DMS79 treated with DMSO at 0.1 percent for 48 hours (cell line): ENCODE data around the gene ORMDL2.

Source experiments
- DNase-seq: peaks from one replicate; lab custom pipeline; 2025; lab: John Stamatoyannopoulos, UW

The ORMDL2 gene

GRCh38 chr12:55817345-55818139 is at the start of gene ORMDL2, which contains the start of gene SARNP:
TSS of gene ORMDL2 (plus strand) at chr12:55818041. CDS start at chr12:55819000, 959 bp downstream.
TSS of gene SARNP (minus strand) at chr12:55817724. CDS start at chr12:55817701, 23 bp downstream.
- DNase-seq, result peak; percentile 96

- no peak for DNase-seq
These were observed 46.1 kb upstream of the ORMDL2 start for GRCh38 chr12:55771736-55772135.

GRCh38 chr12:55777856-55778255 is 40.0 kb upstream of the ORMDL2 start:
- no peak for DNase-seq

- no peak for DNase-seq
These were observed 37.2 kb upstream of the ORMDL2 start for GRCh38 chr12:55780685-55781084.

- no peak for DNase-seq
These were observed 29.3 kb upstream of the ORMDL2 start for GRCh38 chr12:55788546-55788945.

- DNase-seq, result no peak
These were observed 28.7 kb upstream of the ORMDL2 start for GRCh38 chr12:55789171-55789570.

- no peak for DNase-seq
These were observed 27.9 kb upstream of the ORMDL2 start for GRCh38 chr12:55789893-55790292.

- DNase-seq, result no peak
These were observed 21.9 kb upstream of the ORMDL2 start for GRCh38 chr12:55795950-55796349.

- peak; percentile 0 for DNase-seq
These were observed 20.8 kb upstream of the ORMDL2 start for GRCh38 chr12:55797068-55797467.

- no peak for DNase-seq
These were observed 20.3 kb upstream of the ORMDL2 start for GRCh38 chr12:55797550-55797949.

- no peak for DNase-seq
These were observed 10.9 kb upstream of the ORMDL2 start for GRCh38 chr12:55806982-55807381.

GRCh38 chr12:55809274-55809673 is 8.6 kb upstream of the ORMDL2 start:
- no peak for DNase-seq

GRCh38 chr12:55812088-55812487 is 5.8 kb upstream of the ORMDL2 start:
- no peak for DNase-seq

- DNase-seq, result no peak
These were observed 3.6 kb upstream of the ORMDL2 start for GRCh38 chr12:55814257-55814656.

- DNase-seq, result no peak
These were observed 2.4 kb upstream of the ORMDL2 start for GRCh38 chr12:55815473-55815872.

- peak; percentile 19 for DNase-seq
These were observed 928 bp upstream of the ORMDL2 start for GRCh38 chr12:55816881-55817344.

GRCh38 chr12:55818140-55818728 is 393 bp downstream of the ORMDL2 start:
- DNase-seq, result no peak

GRCh38 chr12:55818886-55819285 is 1.0 kb downstream of the ORMDL2 start:
- no peak for DNase-seq

- DNase-seq, result no peak
These were observed 2.8 kb downstream of the ORMDL2 start for GRCh38 chr12:55820679-55821078.

- DNase-seq, result no peak
These were observed 4.4 kb downstream of the ORMDL2 start for GRCh38 chr12:55822228-55822627.

GRCh38 chr12:55823419-55823818 is 5.6 kb downstream of the ORMDL2 start:
- DNase-seq, result no peak

- no peak for DNase-seq
These were observed 6.9 kb downstream of the ORMDL2 start for GRCh38 chr12:55824726-55825125.

GRCh38 chr12:55827806-55828205 is 10.0 kb downstream of the ORMDL2 start:
- no peak for DNase-seq
